GM19193 (cell line): Measurements from ENCODE around the gene MDM4.

Experiments used
- POLR2A ChIP-seq: IDR thresholded peaks from 4 replicates; pipeline ENCODE4 v1.6.1; 2011; ENCODE audit not compliant: insufficient read depth, insufficient read length; ENCODE audit errors: extremely low read depth

The MDM4 gene

DNA sequence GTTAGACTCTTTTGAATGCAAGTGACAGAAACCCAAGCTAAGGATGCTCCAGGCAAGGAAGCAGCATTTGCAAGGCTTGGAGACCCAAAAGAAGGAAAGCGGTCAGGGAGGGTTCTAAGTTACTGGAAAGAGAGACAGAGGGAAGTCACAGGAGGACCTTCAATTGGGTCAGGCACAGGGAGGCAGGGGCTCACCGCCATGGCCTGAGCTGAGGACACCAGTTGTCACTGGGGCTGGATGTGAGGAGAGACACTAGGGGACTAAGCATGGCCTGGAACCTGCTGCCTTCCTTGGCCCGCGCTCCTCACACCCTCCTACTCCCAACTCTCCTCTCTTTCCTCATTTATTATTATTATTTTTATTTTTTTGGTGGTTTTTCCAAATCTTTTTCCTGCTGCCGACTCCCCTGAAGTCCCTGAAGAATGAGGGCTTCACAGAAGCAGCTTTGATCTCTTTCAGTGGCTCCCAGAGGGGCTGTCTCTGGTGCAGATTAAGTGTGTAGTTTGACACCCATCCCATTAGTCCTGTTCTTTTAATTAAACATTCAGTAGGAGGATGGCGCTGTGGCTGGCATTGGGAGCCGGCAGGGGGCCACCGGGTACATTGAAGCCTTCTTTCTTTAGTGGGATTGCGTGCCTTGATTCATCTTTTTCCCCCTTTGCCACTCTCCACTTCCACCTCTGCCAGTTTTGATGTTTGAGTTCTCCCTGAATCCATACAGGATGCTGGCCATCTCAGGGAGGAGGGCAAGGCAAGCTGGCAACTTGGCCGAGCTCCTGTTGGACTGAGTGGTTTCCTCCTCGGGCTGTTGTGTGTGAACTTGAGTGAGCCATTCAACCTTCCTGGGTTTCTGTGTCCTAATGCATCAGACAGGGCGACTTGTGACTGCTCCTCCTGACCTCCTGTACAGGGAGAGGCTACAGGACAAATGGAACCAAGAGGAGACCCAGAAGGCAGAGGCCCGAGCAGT is 59.3 kb downstream of the MDM4 start:
- no peak for TF ChIP-seq POLR2A

DNA sequence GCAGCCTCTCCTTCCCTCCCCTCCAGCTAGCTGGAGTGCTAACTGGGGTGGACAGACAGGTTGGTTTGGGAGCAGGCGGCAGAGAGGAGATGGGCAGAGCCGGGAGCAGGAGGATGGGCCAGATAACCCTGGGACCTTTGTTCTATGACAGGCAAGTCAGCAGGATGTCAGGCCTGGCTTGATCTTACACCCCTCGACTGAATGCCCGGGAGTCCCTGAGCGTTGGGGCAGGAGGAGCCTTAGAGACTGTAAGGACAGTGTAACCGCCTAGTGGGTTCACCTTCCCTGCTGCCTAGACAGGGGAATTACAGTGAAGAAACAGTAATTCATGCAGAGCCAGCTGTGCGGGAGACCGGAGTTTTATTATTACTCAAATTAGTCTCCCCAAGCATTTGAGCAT is 60.2 kb downstream of the MDM4 start:
- no peak for TF ChIP-seq POLR2A

DNA sequence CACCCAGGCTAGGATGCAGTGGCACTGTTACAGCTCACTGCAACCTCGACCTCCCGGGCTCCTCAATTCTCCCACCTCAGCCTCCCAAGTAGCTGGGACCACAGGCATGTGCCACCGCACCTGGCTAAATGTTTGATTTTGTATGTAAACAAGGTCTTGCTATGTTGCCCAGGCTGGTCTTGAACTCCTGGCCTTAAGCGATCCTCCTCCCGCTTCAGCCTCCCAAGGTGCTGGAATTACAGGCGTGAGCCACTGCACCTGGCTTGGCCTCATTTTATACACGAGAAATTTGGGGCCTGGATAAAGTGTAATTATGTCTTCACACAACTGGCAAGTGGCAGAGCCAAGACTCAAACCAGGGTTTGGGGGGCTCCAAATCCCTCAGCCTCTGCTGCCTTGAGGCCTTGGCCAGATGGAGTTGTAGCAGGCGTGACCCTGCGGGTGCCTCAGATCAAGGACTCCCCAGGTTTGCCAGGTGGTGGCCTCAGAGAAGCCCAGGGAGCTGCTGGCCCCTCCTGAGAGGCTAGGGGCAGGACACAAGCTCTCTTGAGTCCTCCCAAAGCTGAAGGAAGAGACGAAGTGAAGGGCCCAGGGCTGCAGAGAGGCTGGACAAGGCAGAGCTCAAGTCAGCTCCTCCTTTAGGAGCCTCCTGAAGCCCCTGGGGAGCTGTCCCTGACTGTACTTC is 61.7 kb downstream of the MDM4 start:
- TF ChIP-seq POLR2A: no peak

DNA sequence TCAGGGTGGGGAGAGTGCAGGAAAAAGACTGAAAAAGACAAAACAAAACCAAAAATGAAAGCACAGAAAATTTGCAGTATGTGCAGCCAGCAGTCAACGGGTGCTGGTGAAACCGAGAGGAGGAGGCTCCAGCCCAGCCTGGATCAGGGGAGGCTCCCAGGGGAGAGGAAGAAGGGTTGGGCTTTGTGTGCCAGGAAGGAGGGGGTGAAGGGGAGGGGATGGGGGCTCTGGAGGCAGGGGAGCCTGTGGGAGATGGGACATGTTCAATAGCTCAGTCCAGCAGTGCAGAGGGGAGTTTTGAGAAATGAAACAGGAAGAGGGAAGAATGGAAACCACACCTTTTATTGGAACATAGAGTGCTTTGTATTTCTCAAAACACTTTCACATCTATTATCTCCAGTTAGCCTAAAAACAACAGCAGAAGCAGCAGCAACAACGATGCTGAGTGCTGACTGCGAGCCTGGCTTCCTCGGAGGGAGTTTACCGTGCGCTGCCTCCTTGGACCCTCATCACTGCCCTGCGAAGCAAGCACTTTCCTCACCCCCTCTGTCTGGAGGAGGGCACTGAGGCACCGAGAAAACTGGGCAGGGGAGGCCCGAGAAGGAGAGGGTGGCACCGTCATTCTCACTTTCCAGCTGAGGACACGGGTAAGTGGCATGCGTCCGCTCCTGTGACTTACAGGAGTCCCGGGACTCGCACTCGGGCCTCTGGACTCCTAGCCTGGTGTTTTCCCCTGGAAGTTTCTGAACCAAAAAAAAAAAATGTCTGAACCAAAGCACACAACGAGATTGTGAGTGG is 62.9 kb downstream of the MDM4 start:
- peak; percentile 20 for TF ChIP-seq POLR2A

DNA sequence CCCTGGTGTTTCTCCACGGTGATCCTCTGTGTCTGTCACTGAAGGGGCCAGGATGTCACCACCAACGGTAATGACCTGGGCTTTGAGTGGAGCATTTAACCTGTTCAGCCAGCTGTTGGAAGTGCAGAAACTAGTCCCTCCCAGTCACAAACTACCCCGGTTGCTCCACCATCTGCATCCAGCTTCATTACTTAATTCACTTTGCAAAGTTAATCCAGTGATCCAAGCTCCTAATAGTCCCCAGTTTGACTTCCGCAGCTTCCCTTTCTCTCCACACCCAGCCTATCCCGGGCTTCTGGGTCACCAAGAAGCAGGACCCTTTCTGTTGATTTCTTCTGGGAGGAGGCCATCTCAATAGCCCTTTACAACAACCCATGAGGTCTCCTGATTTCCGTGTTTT is 63.5 kb downstream of the MDM4 start:
- no peak for TF ChIP-seq POLR2A

DNA sequence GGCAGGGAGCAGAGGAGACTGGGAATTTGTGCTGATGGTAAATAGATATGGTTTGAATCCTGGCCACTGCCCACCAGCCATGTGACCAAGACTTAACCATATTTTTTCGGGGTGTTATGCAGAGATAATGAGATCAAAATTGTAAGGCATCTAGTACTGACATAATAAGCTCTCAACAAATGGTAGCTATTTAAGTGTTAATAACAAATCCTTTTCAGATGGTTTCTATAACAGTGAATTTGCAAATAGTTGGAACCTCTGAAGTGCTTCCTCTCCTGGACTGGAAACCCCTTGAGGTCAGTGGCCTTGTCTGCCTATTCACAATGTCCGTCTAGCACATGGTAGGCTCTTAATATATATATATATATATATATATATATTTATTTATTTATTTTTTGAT is 64.7 kb downstream of the MDM4 start:
- TF ChIP-seq POLR2A: no peak

DNA sequence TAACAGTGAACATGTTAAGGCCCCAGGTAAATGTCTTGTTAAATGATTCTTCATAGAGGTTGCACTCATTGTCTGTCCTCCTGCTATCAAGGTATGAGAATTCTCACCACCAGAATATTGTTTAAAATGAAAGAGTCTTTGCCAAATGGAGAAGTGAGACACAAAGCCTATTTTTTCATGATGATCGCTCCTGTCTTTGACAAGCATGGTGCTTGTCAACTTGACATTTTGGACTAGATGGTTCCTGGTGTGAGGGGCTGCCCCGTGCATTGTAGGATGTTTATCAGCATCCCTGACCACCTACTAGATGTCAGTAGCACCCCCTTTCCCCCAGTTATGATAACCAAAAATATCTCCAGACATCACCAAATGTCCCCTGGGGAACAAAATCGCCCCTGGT is 65.6 kb downstream of the MDM4 start:
- TF ChIP-seq POLR2A: no peak

DNA sequence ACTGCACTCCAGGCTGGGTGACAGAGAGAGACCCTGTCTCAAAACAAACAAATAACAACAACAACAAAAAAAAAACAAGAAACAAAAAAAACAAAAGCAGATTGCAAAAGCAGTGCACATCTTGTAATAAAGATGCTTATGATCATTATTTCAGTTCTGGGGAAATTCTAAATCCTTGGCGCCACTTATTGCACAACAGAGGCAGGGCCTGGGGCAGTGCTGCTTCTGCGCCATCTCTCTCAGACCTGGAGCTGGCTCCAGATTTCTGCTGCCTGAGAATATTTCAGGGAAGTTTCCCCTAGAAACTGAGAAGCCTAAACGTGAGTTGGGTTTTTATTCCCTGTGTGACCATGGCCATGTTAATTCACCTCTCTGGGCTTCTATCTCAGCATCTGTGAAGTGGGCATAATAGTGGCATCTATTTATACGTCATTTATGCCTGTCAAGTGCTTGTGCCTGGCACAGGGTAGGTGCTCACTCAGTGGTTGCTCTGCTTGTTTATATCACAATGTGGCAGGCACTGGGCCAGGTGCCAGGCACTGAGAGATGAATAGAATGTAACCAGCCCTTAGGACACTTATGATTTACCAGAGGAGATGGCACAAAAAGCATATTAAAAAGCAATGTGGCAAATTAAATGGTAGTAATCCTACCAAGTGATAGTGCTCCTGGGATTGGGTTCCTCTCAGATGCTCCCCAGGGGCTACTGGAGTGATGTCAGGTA is 67.9 kb downstream of the MDM4 start:
- no peak for TF ChIP-seq POLR2A

DNA sequence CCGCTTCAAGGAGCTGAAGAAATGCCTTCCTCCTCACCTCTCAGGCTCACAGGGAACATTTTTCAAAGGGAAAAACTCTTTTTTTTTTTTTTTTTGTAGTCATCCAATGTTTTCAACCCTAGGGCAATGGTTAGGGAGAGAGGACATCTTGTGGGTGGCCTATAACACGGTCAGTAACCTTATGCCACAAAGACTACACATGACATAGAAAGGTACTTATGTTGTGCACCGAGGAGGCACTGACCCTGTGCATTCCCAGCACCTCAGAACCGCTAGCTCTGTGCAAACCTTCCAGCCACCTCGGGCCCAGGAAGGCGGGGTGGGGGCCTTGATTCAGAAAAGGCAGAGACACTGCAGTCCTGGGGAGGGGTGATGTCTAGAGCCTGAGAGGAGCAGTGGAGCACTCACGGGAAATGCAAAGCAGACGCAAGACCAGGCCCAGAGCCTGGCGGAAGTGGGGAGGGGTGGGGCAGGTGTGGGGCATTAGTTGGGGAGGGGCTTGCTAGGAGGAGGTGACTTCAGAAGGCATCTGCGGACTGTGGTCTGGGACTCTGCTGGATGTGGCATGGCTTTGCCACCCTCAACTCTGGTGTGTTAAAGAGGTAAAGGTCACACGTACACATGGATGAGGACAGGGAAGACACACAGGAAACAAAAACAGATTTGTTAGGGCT is 68.6 kb downstream of the MDM4 start:
- no peak for TF ChIP-seq POLR2A

DNA sequence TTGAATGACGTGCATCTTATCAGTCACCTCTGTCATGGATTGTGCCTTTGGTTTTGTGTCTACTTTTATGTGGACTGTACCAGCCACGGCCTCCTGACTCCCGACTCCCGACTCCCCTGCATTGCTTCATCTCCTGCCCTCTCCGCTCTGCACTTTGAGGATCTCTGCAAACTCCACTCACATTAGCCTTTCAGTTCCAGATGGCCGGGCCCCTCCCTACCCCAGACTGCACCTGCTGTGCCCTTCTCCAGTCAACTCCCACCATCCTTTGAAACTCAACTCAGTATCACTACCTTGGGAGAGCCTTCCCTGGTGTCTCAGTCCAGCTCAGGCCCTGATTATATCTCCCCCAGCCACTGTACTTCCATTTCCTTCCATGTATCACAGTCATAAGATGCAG is 71.4 kb downstream of the MDM4 start:
- TF ChIP-seq POLR2A: no peak

DNA sequence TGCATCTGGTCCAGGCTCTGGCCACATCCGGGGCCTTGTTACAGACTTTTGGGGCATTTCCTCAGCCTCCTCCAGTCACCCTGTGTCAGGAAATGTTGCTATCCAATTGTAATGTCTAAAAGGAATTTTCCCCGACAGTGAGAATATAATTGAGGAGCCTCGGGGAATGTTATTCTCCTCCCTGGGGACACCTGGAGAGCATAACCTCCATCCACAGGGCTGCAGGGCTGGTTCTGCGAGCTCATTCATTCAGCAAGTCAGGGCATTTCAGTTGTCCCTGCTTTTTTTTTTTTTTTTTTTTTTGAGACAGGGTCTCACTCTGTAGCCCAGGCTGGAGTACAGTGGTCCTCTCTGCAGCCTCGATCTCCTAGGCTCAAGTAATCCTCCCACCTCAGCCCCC is 72.6 kb downstream of the MDM4 start:
- TF ChIP-seq POLR2A: no peak

DNA sequence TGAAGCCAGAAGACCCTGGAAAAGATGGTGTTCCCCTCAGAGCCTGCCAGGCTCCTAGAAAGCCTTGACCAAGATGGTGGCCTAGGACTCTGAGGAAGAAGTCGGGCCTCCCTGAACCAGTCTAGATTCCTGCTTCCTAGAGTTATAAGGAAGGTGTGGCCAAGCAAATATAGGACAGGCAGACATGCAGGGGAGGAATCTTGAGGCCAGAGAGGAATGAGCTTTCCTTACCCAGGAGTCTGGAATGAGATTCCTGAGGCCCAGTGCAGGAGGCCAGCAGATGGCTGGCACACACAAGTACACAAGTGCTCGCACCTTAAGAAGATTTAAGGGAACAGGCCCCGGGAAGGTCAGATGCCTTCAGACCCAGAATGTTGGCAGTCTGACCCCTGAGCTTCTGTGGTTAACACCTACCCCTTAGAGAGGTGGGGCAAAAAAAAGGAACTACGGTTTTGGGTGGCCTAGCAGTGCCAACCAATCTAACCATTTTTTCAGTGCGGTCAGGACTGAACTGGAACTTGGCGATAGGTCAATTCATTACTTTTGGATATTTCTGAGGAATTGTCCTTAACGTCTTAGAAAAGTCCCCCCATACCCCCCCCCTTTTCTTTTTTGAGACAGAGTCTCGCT is 73.3 kb downstream of the MDM4 start:
- TF ChIP-seq POLR2A: no peak

DNA sequence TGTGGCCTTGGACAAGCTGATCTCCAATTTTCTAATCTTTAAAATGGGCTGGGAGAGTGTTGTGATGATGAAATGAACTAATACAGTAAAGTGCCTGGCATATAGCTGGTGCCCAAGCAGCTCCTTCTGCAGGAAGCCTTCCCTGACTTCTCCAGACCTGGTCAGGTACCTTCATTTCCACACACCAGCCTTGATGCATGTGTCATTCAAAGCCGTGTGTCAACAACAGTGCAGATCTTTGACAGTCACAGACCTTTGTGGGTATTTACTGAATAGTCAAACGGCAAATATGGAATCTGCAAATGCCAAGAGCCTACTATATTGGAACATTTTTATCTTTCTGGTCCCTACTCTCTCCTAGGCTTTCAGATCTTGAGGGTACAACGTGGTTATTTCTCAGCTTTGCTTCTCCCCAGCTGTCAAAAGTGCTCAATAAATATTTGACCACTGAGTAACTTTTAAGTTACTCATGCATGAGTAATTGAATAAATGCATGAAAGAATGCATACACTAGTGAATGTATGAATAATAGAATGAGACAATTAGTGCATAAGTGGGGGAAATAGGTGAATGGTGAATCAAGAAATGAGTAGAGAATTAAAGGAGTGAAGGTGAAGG is 75.4 kb downstream of the MDM4 start:
- no peak for TF ChIP-seq POLR2A
